Activated T-cell treated with anti-CD3 and anti-CD28 coated beads, Interleukin-2, amount 50 U/mL, for 72 hours (primary cell): ENCODE data around the gene DPYSL5. TPM values are rescaled to one million over a fixed set of nuclear protein-coding genes. Genes with fewer than 3 reads are reported as not detected.

Source experiments
- total RNA-seq, 2 donors: library from RNA; stranded (reverse); gene quantifications; one replicate each; pipeline ENCODE4 v1.2.3, GENCODE V29; 2022

Gene DPYSL5
- total RNA-seq, 2 donors from 2014 or later, result not detected

Other genes with a start within 250 kb of the DPYSL5 start
- not detected for gene CIB4, start 206.8 kb upstream of the DPYSL5 start, total RNA-seq
- not detected for gene KCNK3, start 155.4 kb upstream of the DPYSL5 start, total RNA-seq
- 1 to 10 TPM; 6.1 to 7.2 TPM for gene SLC35F6, start 83.8 kb upstream of the DPYSL5 start, total RNA-seq
- 10 to 100 TPM; 40.9 to 43.2 TPM for gene CENPA, start 62.1 kb upstream of the DPYSL5 start, total RNA-seq
- 1 to 10 TPM; 4.8 to 5.3 TPM for gene MAPRE3, start 122.5 kb downstream of the DPYSL5 start, total RNA-seq
- 10 to 100 TPM; 50.5 to 53.6 TPM for gene TMEM214, start 184.8 kb downstream of the DPYSL5 start, total RNA-seq
- gene AGBL5, start 203.5 kb downstream of the DPYSL5 start, total RNA-seq, result 10 to 100 TPM; 12.1 to 16.1 TPM
- 100 to 1,000 TPM; 238 to 260 TPM for gene OST4, start 223.5 kb downstream of the DPYSL5 start, total RNA-seq
- gene EMILIN1, start 230.5 kb downstream of the DPYSL5 start, total RNA-seq, result 1 to 10 TPM in 1 of 2 donors, under 1 TPM in 1; 0.36 to 1.0 TPM
- 10 to 100 TPM; 11.9 to 12.9 TPM for gene KHK, start 238.6 kb downstream of the DPYSL5 start, total RNA-seq